ENCODE measurements around the gene TADA2A. TPM values are rescaled to one million over a fixed set of nuclear protein-coding genes. Genes with fewer than 3 reads are reported as not detected.

The TADA2A gene
- polyA plus RNA-seq, 1 donor (not counting 4 experiments of a cell fraction or from before 2014, with no cell fraction given): 13.8 TPM

DNA sequence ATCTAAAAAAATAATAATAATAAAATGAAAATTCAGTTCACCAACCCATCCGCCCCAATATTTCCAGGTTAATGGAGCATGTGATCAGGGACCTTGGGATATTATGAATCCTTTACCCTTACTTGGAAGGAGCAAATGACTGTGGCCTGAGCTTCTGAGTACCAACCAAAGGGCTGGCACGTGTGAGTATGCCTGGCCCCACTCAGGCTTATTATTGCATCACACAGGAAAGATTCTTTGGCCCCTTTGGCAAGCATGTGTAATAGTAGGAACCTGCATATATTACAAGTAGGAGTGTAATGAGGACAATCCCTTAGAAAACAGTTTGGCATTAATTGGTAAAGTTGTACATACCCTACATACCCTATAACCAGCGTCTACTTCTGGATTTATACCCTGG, 38.1 kb upstream of the TADA2A start:
- DNase-seq (ENCODE audit: low read depth, low spot score): no peak
- Histone ChIP-seq H3K9ac (ENCODE audit: control insufficient read depth, extremely low read depth, insufficient read depth, low read length) (no peak overlapping the region), H3K27me3 (ENCODE audit: control insufficient read depth, extremely low read depth, insufficient read depth, low read length) (no peaks in the 10 kb centered on the region), H3K9me3 (ENCODE audit: control insufficient read depth, low read depth, low read length) (no peaks in the 10 kb centered on the region), H4K20me1 (ENCODE audit: control insufficient read depth, extremely low read depth, insufficient read depth, low read length) (no peaks in the 10 kb centered on the region), H3K79me2 (ENCODE audit: control insufficient read depth, insufficient read depth, low read length) (no peaks in the 10 kb centered on the region), H3K36me3 (ENCODE audit: control insufficient read depth in 2 of 2, extremely low read depth in 1 of 2, insufficient read depth in 2 of 2, low read length in 2 of 2) (no peaks in the 10 kb centered on the region), H2AFZ (ENCODE audit: control insufficient read depth, low read length) (no peak overlapping the region), H3K4me3 (ENCODE audit: control insufficient read depth in 2 of 3, extremely low read depth in 1 of 3, insufficient read depth in 2 of 3, low read depth in 1 of 3, low read length in 3 of 3) (no peak overlapping the region), H3K4me1 (ENCODE audit: control insufficient read depth, extremely low read depth, insufficient read depth, low read length) (no peaks in the 10 kb centered on the region), H3K4me2 (ENCODE audit: control insufficient read depth, extremely low read depth, insufficient read depth, low read depth, low read length) (no peak overlapping the region), H3K27ac (ENCODE audit: control insufficient read depth, insufficient read depth, low read length) (no peak overlapping the region), H3K9me1 (ENCODE audit: control insufficient read depth, extremely low read depth, insufficient read depth, low read length) (no peaks in the 10 kb centered on the region)
- no peak for TF ChIP-seq EZH2 (IDR thresholded peaks at IDR 0.05; ENCODE audit: low read length)
- TF ChIP-seq, protein P1, sequence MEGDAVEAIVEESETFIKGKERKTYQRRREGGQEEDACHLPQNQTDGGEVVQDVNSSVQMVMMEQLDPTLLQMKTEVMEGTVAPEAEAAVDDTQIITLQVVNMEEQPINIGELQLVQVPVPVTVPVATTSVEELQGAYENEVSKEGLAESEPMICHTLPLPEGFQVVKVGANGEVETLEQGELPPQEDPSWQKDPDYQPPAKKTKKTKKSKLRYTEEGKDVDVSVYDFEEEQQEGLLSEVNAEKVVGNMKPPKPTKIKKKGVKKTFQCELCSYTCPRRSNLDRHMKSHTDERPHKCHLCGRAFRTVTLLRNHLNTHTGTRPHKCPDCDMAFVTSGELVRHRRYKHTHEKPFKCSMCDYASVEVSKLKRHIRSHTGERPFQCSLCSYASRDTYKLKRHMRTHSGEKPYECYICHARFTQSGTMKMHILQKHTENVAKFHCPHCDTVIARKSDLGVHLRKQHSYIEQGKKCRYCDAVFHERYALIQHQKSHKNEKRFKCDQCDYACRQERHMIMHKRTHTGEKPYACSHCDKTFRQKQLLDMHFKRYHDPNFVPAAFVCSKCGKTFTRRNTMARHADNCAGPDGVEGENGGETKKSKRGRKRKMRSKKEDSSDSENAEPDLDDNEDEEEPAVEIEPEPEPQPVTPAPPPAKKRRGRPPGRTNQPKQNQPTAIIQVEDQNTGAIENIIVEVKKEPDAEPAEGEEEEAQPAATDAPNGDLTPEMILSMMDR (optimal IDR thresholded peaks at IDR 0.05 in 1 of 3, IDR thresholded peaks at IDR 0.05 in 1 of 3, conservative IDR thresholded peaks at IDR 0.05 in 1 of 3; ENCODE audit: extremely low read depth in 1 of 3, insufficient read depth in 2 of 3, low read length in 3 of 3): no peak
- FAIRE-seq: no peak
- dilution Hi-C loops (cut with MboI; ENCODE audit: extremely low pct_ligation_motif_present, low sequenced_read_pairs): no loop called here

DNA sequence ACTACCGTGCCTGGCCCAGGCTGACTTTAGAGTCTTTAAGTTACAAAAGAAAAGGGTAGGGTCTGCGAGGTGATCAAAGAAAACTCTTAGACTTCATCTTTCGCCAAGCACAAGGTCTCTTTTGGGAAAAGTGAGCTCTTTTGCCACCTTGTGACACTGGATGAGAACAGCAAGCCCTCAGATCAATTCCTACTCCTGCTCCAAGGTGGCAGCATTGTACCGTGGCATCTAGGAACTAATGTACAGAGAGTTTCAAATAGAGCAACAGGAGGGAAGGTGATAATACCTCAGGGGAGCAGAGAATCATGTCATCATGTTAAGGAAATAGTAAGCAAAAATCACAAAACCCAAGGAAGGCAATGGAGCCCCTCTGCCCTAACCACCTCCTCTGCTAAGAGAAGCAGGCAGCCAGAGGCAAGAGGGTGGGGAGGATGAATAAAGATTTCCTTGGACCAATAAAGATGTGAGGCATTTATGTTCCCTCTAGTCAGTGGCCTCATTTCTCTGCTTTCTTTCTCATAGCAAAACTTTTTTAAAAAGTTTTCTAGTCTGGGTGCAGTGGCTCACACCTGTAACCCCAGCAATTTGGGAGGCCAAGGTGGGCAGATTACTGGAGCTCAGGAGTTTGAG, 33.0 kb upstream of the TADA2A start:
- Histone ChIP-seq H3K27me3 (ENCODE audit: control insufficient read depth, extremely low read depth, insufficient read depth, low read length) (no peaks in the 10 kb centered on the region), H3K9me3 (ENCODE audit: control insufficient read depth, low read depth, low read length) (no peaks in the 10 kb centered on the region), H3K4me3 (ENCODE audit: control insufficient read depth in 2 of 3, extremely low read depth in 1 of 3, insufficient read depth in 2 of 3, low read depth in 1 of 3, low read length in 3 of 3) (no peak overlapping the region), H3K9ac (ENCODE audit: control insufficient read depth, extremely low read depth, insufficient read depth, low read length) (no peak overlapping the region), H3K36me3 (ENCODE audit: control insufficient read depth in 2 of 2, extremely low read depth in 1 of 2, insufficient read depth in 2 of 2, low read length in 2 of 2) (no peaks in the 10 kb centered on the region), H2AFZ (ENCODE audit: control insufficient read depth, low read length) (peak overlapping the region; percentile 11), H3K79me2 (ENCODE audit: control insufficient read depth, insufficient read depth, low read length) (no peaks in the 10 kb centered on the region), H3K27ac (ENCODE audit: control insufficient read depth, insufficient read depth, low read length) (no peak overlapping the region), H3K9me1 (ENCODE audit: control insufficient read depth, extremely low read depth, insufficient read depth, low read length) (no peaks in the 10 kb centered on the region), H3K4me2 (ENCODE audit: control insufficient read depth, extremely low read depth, insufficient read depth, low read depth, low read length) (no peak overlapping the region), H4K20me1 (ENCODE audit: control insufficient read depth, extremely low read depth, insufficient read depth, low read length) (no peaks in the 10 kb centered on the region), H3K4me1 (ENCODE audit: control insufficient read depth, extremely low read depth, insufficient read depth, low read length) (no peaks in the 10 kb centered on the region)
- dilution Hi-C loops (cut with MboI; ENCODE audit: extremely low pct_ligation_motif_present, low sequenced_read_pairs): no loop called here
- FAIRE-seq: no peak
- DNase-seq (ENCODE audit: low read depth, low spot score): peak; percentile 33
- TF ChIP-seq, protein P1 (optimal IDR thresholded peaks at IDR 0.05 in 1 of 3, IDR thresholded peaks at IDR 0.05 in 1 of 3, conservative IDR thresholded peaks at IDR 0.05 in 1 of 3; ENCODE audit: extremely low read depth in 1 of 3, insufficient read depth in 2 of 3, low read length in 3 of 3): peak; percentile 98 to 100 (median 99)
- no peak for TF ChIP-seq EZH2 (IDR thresholded peaks at IDR 0.05; ENCODE audit: low read length)

Measured in keratinocyte (primary cell).